Activated T-cell treated with anti-CD3 and anti-CD28 coated beads, Interleukin-2, amount 50 U/mL, for 72 hours (primary cell): ENCODE results near the gene GAGE12E. TPM values are rescaled to one million over a fixed set of nuclear protein-coding genes. Genes with fewer than 3 reads are reported as not detected.

Source experiments
- total RNA-seq, 2 donors: library from RNA; stranded (reverse); gene quantifications; one replicate each; pipeline ENCODE4 v1.2.3, GENCODE V29; 2022

The GAGE12E gene
- total RNA-seq, 2 donors from 2014 or later = not detected

Other genes starting within 250 kb of the GAGE12E start
- not detected for gene GAGE10, start 247.6 kb upstream of the GAGE12E start, total RNA-seq
- gene GAGE12J, start 229.3 kb upstream of the GAGE12E start, total RNA-seq = not detected
- gene GAGE13, start 219.7 kb upstream of the GAGE12E start, total RNA-seq = not detected
- gene GAGE12C, start 19.1 kb upstream of the GAGE12E start, total RNA-seq = not detected
- gene GAGE12D, start 9.6 kb upstream of the GAGE12E start, total RNA-seq = not detected
- gene GAGE12F, start 9.6 kb downstream of the GAGE12E start, total RNA-seq = not detected
- gene GAGE12G, start 19.1 kb downstream of the GAGE12E start, total RNA-seq = not detected
- gene GAGE12H, start 28.7 kb downstream of the GAGE12E start, total RNA-seq = not detected
- gene GAGE2A, start 38.2 kb downstream of the GAGE12E start, total RNA-seq = not detected
- not detected for gene GAGE1, start 47.7 kb downstream of the GAGE12E start, total RNA-seq
- not detected for gene PAGE1, start 144.7 kb downstream of the GAGE12E start, total RNA-seq